ENCODE data around the gene HNF1B. TPM values are rescaled to one million over a fixed set of nuclear protein-coding genes. Genes with fewer than 3 reads are reported as not detected.

The HNF1B gene
- total RNA-seq, 1 experiment from 2014 or later = not detected

GRCh38 chr17:37650419-37651003 lies 94.3 kb downstream of the HNF1B start:
- Histone ChIP-seq H3K4me1 (replicated peaks; ENCODE audit: insufficient read depth) (peaks cover 11% of the 10 kb centered on the region), H3K36me3 (ENCODE audit: low read depth) (no peaks in the 10 kb centered on the region), H3K27ac (no peak overlapping the region), H3F3A (ENCODE audit: insufficient read depth, low read depth) (no peaks in the 10 kb centered on the region), H2AFZ (no peak overlapping the region), H3K27me3 (ENCODE audit: insufficient read depth, low read depth) (no peaks in the 10 kb centered on the region), H3K4me3 (no peak overlapping the region), H3K9me2 (ENCODE audit: insufficient read depth) (no peaks in the 10 kb centered on the region), H3K9me3 (ENCODE audit: insufficient read depth, low read depth) (no peaks in the 10 kb centered on the region), H3K79me2 (ENCODE audit: low read depth) (no peaks in the 10 kb centered on the region), H3K4me2 (no peak overlapping the region), H4K20me1 (ENCODE audit: insufficient read depth) (no peaks in the 10 kb centered on the region)
- TF ChIP-seq EZH2 (IDR thresholded peaks at IDR 0.05; ENCODE audit: low read depth) = no peak
- TF ChIP-seq, protein P1, sequence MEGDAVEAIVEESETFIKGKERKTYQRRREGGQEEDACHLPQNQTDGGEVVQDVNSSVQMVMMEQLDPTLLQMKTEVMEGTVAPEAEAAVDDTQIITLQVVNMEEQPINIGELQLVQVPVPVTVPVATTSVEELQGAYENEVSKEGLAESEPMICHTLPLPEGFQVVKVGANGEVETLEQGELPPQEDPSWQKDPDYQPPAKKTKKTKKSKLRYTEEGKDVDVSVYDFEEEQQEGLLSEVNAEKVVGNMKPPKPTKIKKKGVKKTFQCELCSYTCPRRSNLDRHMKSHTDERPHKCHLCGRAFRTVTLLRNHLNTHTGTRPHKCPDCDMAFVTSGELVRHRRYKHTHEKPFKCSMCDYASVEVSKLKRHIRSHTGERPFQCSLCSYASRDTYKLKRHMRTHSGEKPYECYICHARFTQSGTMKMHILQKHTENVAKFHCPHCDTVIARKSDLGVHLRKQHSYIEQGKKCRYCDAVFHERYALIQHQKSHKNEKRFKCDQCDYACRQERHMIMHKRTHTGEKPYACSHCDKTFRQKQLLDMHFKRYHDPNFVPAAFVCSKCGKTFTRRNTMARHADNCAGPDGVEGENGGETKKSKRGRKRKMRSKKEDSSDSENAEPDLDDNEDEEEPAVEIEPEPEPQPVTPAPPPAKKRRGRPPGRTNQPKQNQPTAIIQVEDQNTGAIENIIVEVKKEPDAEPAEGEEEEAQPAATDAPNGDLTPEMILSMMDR (conservative IDR thresholded peaks at IDR 0.05) = peak; percentile 68
- ChIA-PET POLR2A (ENCODE audit: unreplicated experiment) (no interaction called here), CTCF (interaction anchor here (0.6 to 1.5 kb wide), 5 partner anchors 80 to 929 kb away, joined by 5 to 22 read pairs (median 6); no protein-coding TSS in a partner anchor)
- peak; percentile 19 to 48 for DNase-seq
- intact Hi-C loops (cut with micrococcal nuclease; ENCODE audit: unreplicated experiment) = loop anchor here (1.0 kb wide), 2 partner anchors 121 to 166 kb away; no protein-coding TSS in a partner anchor
- no TSS peak for BruUV-seq (replicated peaks)

GRCh38 chr17:37648555-37648954 lies 96.3 kb downstream of the HNF1B start:
- BruUV-seq (replicated peaks) = no TSS peak
- no peak for TF ChIP-seq EZH2 (IDR thresholded peaks at IDR 0.05; ENCODE audit: low read depth)
- TF ChIP-seq, protein P1 (conservative IDR thresholded peaks at IDR 0.05) = no peak
- H2AFZ ChIP-seq = peak overlapping the region; percentile 58
- CTCF ChIA-PET = interaction anchor here (0.6 kb wide), 1 partner anchor 167 kb away, joined by 5 read pairs; no protein-coding TSS in a partner anchor
- peaks cover 16% of the 10 kb centered on the region for H3K4me1 ChIP-seq (replicated peaks; ENCODE audit: insufficient read depth)
- H3K4me3 ChIP-seq = no peak overlapping the region
- POLR2A ChIA-PET (ENCODE audit: unreplicated experiment) = interaction anchor here (0.7 kb wide), 1 partner anchor 137 kb away, joined by 4 read pairs; no protein-coding TSS in a partner anchor
- no peaks in the 10 kb centered on the region for H3K79me2 ChIP-seq (ENCODE audit: low read depth)
- DNase-seq = peak in 1 of 2 experiments; percentile 51
- H3K9me2 ChIP-seq (ENCODE audit: insufficient read depth) = no peaks in the 10 kb centered on the region
- H3F3A ChIP-seq (ENCODE audit: insufficient read depth, low read depth) = no peaks in the 10 kb centered on the region
- H3K36me3 ChIP-seq (ENCODE audit: low read depth) = no peaks in the 10 kb centered on the region
- H4K20me1 ChIP-seq (ENCODE audit: insufficient read depth) = no peaks in the 10 kb centered on the region
- intact Hi-C loops (cut with micrococcal nuclease; ENCODE audit: unreplicated experiment) = no loop called here
- H3K27me3 ChIP-seq (ENCODE audit: insufficient read depth, low read depth) = no peaks in the 10 kb centered on the region
- peak overlapping the region; percentile 34 for H3K4me2 ChIP-seq
- no peaks in the 10 kb centered on the region for H3K9me3 ChIP-seq (ENCODE audit: insufficient read depth, low read depth)
- no peak overlapping the region for H3K27ac ChIP-seq

DNA sequence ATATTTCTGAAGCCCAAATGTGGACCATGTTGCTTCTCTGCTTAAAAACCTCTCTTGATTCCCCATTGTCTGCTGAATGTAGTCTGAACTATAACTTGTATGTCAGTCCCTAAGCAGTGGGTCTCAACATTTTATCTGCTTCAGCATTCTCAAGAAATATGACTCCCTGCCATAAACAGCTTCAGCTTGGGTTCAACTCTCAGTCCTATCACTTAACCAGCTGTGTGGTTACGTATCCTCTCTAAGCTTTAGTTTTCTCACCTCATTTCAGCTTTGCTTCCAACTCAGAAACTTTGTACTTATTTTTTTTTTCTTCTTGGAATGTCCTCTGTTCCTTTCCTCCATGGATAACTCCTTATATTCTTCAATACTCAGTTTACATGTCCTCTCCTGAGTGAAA lies 97.0 kb downstream of the HNF1B start:
- Histone ChIP-seq H3K4me2 (no peak overlapping the region), H3K27ac (no peak overlapping the region), H3K9me2 (ENCODE audit: insufficient read depth) (no peaks in the 10 kb centered on the region), H3K36me3 (ENCODE audit: low read depth) (no peaks in the 10 kb centered on the region), H3K9me3 (ENCODE audit: insufficient read depth, low read depth) (no peaks in the 10 kb centered on the region), H4K20me1 (ENCODE audit: insufficient read depth) (no peaks in the 10 kb centered on the region), H2AFZ (no peak overlapping the region), H3F3A (ENCODE audit: insufficient read depth, low read depth) (no peaks in the 10 kb centered on the region), H3K27me3 (ENCODE audit: insufficient read depth, low read depth) (no peaks in the 10 kb centered on the region), H3K79me2 (ENCODE audit: low read depth) (peaks cover 3% of the 10 kb centered on the region), H3K4me1 (replicated peaks; ENCODE audit: insufficient read depth) (peaks cover 16% of the 10 kb centered on the region), H3K4me3 (no peak overlapping the region)
- POLR2A ChIA-PET (ENCODE audit: unreplicated experiment) = no interaction called here
- no TSS peak for BruUV-seq (replicated peaks)
- DNase-seq = no peak
- CTCF ChIA-PET = no interaction called here
- intact Hi-C loops (cut with micrococcal nuclease; ENCODE audit: unreplicated experiment) = no loop called here
- TF ChIP-seq EZH2 (IDR thresholded peaks at IDR 0.05; ENCODE audit: low read depth) = no peak
- TF ChIP-seq, protein P1 (conservative IDR thresholded peaks at IDR 0.05) = no peak
